NCI-H82 (cell line): ENCODE data around the gene DNAJC18.
"Not testable (repeated sequence)": the region's sequence is repeated elsewhere in the genome, so short reads cannot be mapped to it uniquely, and the experiment has no call there.

ENCODE experiments used
- DNase-seq: peaks from one replicate; lab custom pipeline; 2025; lab: John Stamatoyannopoulos, UW

DNAJC18 gene

GRCh38 chr5:139426203-139426885, 13.0 kb downstream of the DNAJC18 start:
- DNase-seq: no peak

DNA sequence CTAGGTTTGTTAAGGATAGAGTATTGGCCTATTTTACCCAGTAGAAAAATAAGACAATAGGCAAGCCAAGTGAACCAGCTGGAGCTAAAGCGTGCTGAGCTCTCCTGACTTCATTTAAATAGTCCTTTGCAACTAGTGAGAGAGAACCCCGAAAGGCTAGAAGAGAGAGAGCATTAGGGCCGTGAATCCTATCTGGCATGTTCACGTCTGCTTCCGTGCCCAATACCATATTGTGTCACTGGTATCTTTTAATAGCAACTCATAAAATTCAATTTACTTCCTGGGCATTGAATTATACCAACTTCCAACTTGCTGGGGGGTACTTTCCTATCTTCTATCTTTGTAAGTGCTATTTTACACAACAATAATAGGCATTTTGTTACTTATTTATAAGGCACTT, 13.8 kb downstream of the DNAJC18 start:
- DNase-seq: no peak

DNA sequence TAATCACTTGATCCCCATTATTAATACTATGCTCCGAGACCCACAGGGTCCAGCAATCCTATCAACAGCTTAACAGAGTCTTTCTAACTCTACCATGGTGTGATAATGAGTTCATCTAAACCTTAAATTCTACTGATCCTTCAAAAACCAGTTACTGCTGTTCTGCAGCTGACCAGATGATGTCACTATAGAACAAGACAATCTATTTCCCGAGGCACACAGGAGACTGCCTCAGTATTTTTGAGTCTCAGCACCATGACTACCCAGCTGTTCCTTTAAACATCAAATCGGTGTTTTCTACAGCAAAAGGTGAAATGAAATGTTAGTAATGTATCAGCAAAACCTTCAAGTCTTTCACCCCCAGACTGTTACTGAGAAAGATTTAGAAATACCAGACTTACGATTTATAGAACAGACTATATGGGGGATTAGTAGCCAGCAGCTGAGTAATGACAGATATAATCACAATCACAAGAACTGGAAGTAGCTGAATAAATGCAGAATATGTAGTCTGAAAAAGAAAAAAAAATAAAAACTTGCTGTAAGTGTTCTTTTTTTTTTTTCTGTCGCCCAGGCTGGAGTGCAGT, 16.9 kb downstream of the DNAJC18 start:
- DNase-seq: peak; percentile 76

DNA sequence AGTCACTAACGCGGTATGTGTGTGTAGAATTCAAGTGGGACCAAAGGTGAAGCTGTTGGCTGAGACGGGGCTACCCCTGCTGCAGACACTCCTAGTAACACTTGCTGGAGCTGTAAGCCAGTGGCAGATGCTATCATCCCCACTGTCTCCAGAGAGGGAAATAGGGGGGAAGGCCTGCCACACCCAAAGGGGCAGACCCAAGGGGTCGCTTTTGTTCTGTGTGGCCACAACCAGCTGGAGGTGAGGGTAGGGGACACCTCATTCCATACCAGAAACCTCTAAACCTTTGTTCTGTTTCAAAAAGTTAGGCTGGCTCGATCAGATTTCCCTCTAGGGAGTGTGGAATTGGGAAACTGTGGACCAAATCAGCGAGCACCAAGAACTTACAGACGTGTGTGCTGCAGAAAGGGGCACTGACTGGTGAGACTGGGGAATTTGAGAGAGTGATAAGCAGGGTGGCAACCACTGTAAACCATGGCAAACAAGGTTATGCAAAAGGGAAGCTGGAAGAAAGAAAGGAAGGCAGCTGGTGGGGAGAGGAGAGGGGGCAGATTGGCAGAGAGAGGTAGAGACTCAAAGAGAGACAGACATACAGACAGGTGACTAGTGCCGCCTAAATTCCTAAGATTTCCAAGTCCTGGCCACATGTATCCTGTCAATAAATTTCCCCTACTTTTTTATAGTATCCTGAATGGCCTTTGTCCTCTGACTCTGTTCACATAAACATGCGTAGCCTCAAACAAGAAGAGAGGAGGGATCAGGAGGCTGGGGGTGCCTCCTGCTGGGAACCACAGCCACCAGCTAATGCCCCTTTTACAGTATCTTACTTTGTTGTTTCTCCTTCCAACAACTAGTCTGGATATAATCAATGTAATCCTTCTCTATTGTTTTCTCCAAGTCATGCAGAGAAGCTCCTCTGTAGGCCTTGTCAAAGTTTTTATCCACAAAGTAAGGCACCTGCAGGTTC, 19.8 kb downstream of the DNAJC18 start:
- DNase-seq: no peak

GRCh38 chr5:139418793-139419192, 20.5 kb downstream of the DNAJC18 start:
- no peak for DNase-seq

DNA sequence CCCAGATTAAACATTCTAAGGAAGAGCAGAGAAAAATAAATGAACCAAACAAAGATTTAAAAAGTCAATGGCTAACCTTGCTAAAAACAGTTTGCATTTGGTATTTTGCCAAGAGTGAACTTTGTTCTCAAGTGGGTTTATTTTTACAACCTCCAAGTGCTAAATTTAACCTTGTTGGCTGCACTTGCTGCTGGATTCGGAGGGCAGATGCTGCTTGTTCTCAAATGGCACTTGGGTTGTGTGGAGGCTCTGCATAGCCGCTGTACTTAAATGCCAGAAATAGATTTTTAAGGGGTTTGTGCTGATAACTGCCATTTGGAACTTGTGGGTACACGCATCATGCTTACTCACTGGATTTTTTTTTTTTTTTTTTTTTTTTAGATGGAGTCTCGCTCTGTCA, 22.1 kb downstream of the DNAJC18 start:
- no peak for DNase-seq

GRCh38 chr5:139416651-139417050, 22.7 kb downstream of the DNAJC18 start:
- DNase-seq: no peak

DNA sequence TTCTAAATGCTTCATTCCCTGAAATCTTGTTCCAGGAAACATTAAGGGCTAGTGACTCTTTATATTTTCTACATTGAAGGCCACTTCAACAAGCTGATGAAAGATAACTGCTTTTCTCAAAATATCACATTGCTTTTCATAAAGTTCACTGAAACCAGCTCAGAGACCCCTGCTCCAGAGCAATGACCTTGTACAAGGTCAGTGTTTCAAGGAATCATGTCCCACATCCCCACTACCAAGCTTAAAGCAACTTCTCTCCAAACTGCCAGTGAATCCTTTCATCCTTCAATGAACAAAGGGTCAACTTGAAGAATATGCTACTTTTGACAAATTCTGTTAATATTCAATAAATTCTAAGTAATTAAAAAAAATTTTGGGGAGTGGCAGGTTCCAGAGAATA, 23.5 kb downstream of the DNAJC18 start:
- no peak for DNase-seq

GRCh38 chr5:139415221-139415861, 24.0 kb downstream of the DNAJC18 start:
- DNase-seq: no peak

DNA sequence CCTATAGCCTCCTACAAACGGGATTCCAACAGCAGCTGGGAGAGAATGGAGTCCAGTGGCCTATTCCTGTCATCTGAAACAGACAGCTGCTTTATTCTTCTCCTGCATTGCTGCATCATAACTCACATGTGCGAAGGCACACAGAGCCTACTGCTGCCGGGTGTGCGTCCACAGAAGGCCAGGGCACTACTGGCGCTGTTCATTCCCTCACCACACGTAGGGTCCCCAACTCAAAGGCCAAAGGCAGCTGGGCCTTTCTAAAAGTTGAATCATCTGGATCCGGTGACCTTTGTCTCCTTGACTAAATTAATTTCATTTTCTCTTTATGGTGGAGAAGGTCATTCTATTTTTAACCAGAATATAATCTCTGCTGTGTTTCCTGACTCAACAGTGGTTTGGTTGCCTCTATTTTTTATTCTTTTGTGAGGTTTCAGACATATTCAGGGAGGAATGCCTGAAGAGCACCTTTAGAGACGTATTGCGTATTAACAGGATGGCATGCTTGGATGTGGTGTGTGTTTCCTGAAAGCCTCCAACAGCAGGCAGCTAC, 24.7 kb downstream of the DNAJC18 start:
- DNase-seq: no peak

DNA sequence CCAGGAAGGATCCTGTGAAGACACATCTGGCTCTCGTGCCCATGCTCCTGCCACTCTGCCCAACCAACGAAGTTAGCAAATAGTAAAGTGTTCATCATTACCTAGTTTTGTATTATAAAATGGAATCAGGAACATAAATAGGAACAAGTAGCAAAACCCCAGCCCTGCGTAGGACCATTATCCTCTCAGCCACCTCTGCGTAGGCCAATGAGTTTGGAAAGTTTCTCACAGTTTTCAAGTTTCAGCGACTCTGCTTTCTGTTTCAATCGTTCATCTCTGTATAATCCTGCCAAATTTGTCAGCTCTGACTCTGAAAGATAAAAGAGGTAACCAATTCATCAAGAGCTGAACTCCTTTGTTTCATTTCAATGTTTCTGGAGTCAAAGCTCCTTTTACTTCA, 25.4 kb downstream of the DNAJC18 start:
- DNase-seq: no peak

GRCh38 chr5:139413153-139413552, 26.2 kb downstream of the DNAJC18 start:
- no peak for DNase-seq

GRCh38 chr5:139410993-139411828, 28.1 kb downstream of the DNAJC18 start:
- no peak for DNase-seq

DNA sequence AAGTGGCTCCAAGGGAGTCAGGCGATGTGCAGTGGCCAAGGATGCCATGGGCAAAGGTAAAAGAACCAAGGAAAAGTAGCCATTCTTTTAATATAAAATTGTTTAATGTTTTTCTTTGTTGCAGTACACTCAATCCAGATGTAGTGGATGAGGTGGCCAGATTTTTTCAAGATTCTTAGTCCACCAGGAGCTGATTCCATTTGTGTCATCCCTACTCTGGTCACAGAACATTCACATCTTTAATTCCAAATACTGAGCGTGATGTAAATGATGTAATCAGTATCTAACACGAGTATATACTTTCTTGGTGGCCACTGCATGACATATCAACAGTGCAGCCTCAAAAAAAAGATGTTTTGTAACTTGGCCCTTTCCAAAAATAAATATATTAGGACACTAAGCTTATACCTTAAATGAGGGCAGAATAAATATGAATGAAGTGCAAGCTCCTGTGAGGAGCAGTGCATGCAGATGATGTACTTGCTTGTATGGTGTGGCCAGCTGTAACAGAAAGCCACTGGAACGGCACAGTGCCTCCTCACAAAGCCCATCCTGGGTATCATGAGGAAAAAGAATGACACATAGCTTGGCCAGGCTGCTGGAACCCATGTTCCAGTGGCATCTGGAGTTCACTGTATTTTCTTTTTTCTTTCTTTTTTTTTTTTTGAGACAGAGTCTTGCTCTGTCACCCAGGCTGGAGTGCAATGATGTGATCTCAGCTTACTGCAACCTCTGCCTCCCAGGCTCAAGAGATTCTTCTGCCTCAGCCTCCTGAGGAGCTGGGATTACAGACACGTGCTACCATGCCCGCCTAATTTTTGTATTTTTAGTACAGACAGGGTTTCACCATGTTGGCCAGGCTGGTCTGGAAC, 29.0 kb downstream of the DNAJC18 start:
- no peak for DNase-seq

GRCh38 chr5:139409116-139409515, 30.2 kb downstream of the DNAJC18 start:
- DNase-seq: not testable (repeated sequence)

GRCh38 chr5:139408191-139408590, 31.1 kb downstream of the DNAJC18 start:
- no peak for DNase-seq

DNA sequence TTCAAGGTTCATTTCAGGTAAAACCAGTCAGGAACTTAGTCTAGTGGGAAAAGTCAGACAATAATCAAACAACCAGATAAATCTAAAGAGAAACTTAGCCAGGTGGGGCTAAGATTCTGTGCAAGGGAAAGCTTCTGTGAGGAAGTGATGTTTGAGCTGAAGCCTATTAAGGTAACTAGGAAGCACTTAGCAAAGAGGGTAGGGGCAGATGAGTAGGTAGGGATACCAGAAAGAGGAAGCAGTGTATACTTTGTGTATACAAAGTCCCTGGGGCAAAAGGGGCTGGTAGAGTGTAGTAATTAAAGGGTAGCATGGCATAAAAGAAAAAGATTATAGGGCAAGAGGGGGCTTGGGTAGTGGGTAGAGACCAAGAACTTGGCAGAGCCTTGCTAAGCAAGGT, 31.8 kb downstream of the DNAJC18 start:
- DNase-seq: peak; percentile 55

DNA sequence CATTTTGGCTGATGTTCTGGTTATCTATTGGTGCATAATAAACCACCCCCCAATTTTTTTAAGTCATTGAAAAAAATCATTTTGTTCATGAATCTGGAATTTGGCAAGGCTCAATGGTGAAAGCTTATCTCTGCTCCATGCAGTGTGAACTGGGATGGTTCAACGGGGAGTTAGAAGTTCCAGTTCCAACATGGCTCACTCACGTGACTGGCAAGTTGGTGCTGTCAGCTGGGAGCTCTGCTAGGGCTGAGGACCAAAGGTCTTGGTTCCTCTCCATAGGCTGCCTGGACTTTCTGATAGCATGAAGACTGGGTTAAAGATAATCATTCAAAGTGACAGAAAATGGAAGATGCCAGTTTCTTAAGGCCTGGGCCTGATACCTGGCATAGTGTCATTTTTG, 32.4 kb downstream of the DNAJC18 start:
- DNase-seq: no peak

DNA sequence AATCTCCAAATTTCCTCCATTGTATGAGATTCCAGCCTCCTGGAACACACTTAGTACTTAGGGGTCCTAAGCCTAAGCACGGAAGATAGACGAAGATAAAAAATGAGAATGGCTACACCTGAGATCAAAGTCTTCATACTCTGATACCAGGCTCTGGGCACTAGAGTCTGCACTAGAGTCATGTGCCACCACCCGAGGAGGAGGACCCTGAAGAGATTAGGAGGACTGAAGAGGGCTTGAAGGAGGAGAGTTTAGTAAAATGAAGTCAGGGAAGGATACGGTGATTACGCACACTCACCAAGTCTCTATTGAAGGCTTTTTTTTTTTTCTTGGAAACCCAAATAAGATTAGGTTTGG, 34.9 kb downstream of the DNAJC18 start:
- peak; percentile 59 for DNase-seq

- DNase-seq: peak; percentile 99
Observed at GRCh38 chr5:139403787-139404483, 35.4 kb downstream of the DNAJC18 start, which contains the start of gene SPATA24. SPATA24 (minus strand) TSS chr5:139404089; CDS start chr5:139404060, 29 bp downstream.
